ENCODE data around the gene MGA.
A peak's percentile ranks its signal among the peaks of the same experiment; 100 is the strongest.

The MGA gene

GRCh38 chr15:41647262-41647661, 12.9 kb upstream of the MGA start:
- DNase-seq (ENCODE audit: low read depth), result no peak
- no peak overlapping the region for H3K4me3 ChIP-seq (ENCODE audit: low read length)
- no peak for TF ChIP-seq CTCF (IDR thresholded peaks at IDR 0.05; ENCODE audit: insufficient read depth, low read depth, low read length, missing control alignments)

GRCh38 chr15:41648097-41648496, 12.1 kb upstream of the MGA start:
- TF ChIP-seq CTCF (IDR thresholded peaks at IDR 0.05; ENCODE audit: insufficient read depth, low read depth, low read length, missing control alignments), result no peak
- no peak overlapping the region for H3K4me3 ChIP-seq (ENCODE audit: low read length)
- DNase-seq (ENCODE audit: low read depth), result no peak

GRCh38 chr15:41648770-41649169, 11.4 kb upstream of the MGA start:
- H3K4me3 ChIP-seq (ENCODE audit: low read length), result no peak overlapping the region
- peak; percentile 36 for DNase-seq (ENCODE audit: low read depth)
- TF ChIP-seq CTCF (IDR thresholded peaks at IDR 0.05; ENCODE audit: insufficient read depth, low read depth, low read length, missing control alignments), result no peak

GRCh38 chr15:41650806-41651205, 9.4 kb upstream of the MGA start:
- H3K4me3 ChIP-seq (ENCODE audit: low read length), result no peak overlapping the region
- no peak for DNase-seq (ENCODE audit: low read depth)
- TF ChIP-seq CTCF (IDR thresholded peaks at IDR 0.05; ENCODE audit: insufficient read depth, low read depth, low read length, missing control alignments), result no peak

GRCh38 chr15:41651373-41651772, 8.8 kb upstream of the MGA start:
- H3K4me3 ChIP-seq (ENCODE audit: low read length), result no peak overlapping the region
- no peak for TF ChIP-seq CTCF (IDR thresholded peaks at IDR 0.05; ENCODE audit: insufficient read depth, low read depth, low read length, missing control alignments)

GRCh38 chr15:41653760-41654159, 6.4 kb upstream of the MGA start:
- DNase-seq (ENCODE audit: low read depth), result no peak
- H3K4me3 ChIP-seq (ENCODE audit: low read length), result no peak overlapping the region
- TF ChIP-seq CTCF (IDR thresholded peaks at IDR 0.05; ENCODE audit: insufficient read depth, low read depth, low read length, missing control alignments), result no peak

More at GRCh38 chr15:41651373-41651772, 8.8 kb upstream of the MGA start:
- DNase-seq (ENCODE audit: low read depth), result no peak

- no peak for TF ChIP-seq CTCF (IDR thresholded peaks at IDR 0.05; ENCODE audit: insufficient read depth, low read depth, low read length, missing control alignments)
- DNase-seq (ENCODE audit: low read depth), result no peak
- H3K4me3 ChIP-seq (ENCODE audit: low read length), result no peak overlapping the region
Measured at GRCh38 chr15:41655716-41656115, 4.5 kb upstream of the MGA start.

All from epithelial cell of esophagus (primary cell).